Stimulated activated CD8-positive, alpha-beta memory T cell treated with anti-CD3 and anti-CD28 coated beads, Interleukin-2, amount 100 ng/mL, for 48 hours (primary cell): ENCODE data around the gene CYP4A22.
"Not testable (repeated sequence)": the region's sequence is repeated elsewhere in the genome, so short reads cannot be mapped to it uniquely, and the experiment has no call there.

Source experiments
- DNase-seq, 2 donors: peaks; one replicate each; pipeline ENCODE4 v3.0.0-alpha.2; 2020; ENCODE audit warnings: low read depth in 2 of 2

The CYP4A22 gene

GRCh38 chr1:47184822-47185677 lies 47.8 kb downstream of the CYP4A22 start:
- DNase-seq, result no peak

- no peak for DNase-seq
These were observed 49.3 kb downstream of the CYP4A22 start for GRCh38 chr1:47186267-47187185.

- no peak for DNase-seq
These were observed 50.1 kb downstream of the CYP4A22 start for GRCh38 chr1:47187231-47187925.

DNA sequence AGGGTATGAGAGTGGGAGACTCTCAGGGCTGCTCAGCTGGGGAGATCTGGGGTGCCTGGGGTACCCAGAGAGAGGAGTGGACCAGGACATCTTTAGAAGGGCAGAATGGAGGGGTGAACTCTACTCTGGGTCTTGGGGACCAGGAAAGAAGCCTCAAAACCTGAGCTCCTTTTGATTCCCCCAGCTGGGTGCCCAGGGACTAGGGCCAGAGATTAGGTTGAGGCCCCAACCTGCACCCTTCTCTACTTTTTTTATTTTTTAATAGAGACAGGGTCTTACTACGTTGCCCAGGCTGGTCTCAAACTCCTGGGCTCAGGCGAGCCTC lies 50.6 kb downstream of the CYP4A22 start:
- DNase-seq, result no peak

- no peak for DNase-seq
These were observed 51.8 kb downstream of the CYP4A22 start for GRCh38 chr1:47188791-47189785.

- no peak for DNase-seq
These were observed 52.7 kb downstream of the CYP4A22 start, which contains the start of gene PDZK1IP1 for GRCh38 chr1:47189844-47190508. Gene PDZK1IP1 (minus strand): TSS chr1:47190036. CDS start chr1:47189932, 104 bp downstream.

GRCh38 chr1:47190509-47190855 lies 53.2 kb downstream of the CYP4A22 start:
- no peak for DNase-seq

DNA sequence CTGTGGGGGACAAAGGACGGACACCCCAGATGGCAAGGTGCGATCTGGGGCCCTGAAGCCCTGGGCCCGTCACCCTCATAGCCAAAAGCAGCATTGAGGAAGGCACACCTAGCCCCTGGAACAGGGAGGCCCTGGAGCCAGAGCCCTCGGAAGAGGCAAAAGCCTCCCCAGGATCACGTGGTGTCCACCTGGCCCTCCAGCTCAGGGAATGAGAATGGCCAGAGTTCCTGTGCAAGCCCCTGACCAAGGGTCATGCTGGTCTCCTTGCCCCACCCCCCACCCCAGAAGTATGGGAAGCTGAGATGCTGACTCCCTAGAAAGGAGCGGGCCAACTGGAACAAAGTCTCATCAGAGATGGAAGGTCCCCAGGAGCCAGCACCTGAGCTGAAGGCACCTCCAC lies 53.6 kb downstream of the CYP4A22 start:
- no peak for DNase-seq

- no peak for DNase-seq
These were observed 54.8 kb downstream of the CYP4A22 start for GRCh38 chr1:47191940-47192457.

DNA sequence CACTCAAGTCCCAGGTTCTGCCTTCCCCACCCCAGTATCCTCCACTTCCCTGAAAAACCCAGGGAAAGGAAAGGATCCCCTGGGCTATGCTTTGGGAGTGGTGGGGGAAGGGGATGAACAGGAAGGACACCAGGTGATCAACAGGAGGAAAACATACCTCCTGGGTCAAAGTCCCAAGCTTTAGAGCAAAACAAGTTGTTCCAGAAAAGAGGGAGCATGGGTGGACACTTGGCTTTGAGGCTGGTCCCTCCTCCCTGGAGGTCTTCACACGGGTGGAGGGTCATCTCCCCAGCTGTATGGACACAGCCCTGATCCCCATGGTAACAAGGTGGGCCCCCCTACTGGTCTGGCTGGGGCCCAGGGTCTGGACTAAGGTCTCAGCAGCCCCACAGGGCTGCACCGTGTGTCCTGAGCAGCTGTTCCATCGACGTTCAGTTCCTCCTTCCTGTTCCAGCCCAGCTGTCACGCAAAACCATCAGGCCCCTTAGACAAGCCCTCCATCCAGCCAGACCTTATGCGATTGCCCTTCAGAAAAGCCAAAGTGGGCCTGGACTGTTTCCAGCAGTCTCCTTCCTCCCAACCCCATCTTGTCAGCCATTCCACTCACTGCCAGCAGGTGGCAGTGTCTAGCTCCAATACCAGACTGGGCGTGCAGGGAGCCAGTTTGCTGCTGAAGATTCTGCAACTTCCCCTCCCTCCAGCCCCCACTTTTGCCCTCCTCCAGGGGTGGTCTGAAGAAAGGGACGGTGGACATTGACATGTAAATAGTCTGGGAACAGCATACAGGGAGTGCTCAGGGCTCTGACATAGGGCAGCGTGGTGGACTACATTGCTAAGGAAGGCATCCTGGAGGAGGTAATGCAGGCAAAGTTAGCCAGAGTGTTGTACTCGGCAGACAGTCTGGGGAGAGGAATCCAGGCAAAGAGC lies 55.5 kb downstream of the CYP4A22 start:
- DNase-seq, result peak; percentile 28 to 60

DNA sequence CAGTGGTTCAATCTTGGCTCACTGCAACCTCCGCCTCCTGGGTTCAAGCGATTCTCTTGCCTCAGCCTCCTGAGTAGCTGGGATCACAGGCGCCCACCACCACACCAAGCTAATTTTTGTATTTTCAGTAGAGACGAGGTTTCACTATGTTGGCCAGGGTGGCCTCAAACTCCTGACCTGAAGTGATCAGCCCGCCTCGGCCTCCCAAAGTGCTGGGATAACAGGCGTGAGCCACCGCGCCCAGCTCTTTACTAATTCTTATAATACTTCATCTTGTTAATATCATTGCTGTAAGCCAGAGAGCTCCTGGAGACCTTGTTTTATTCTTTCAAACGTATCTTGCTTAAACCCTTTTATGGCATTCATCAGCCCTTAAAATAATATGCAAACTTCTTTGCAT lies 56.3 kb downstream of the CYP4A22 start:
- not testable (repeated sequence) for DNase-seq

- no peak for DNase-seq
These were observed 57.1 kb downstream of the CYP4A22 start for GRCh38 chr1:47194311-47194710.

GRCh38 chr1:47195981-47196380 lies 58.7 kb downstream of the CYP4A22 start:
- DNase-seq, result not testable (repeated sequence)

GRCh38 chr1:47196622-47197021 lies 59.4 kb downstream of the CYP4A22 start:
- DNase-seq, result no peak

GRCh38 chr1:47198214-47198613 lies 61.0 kb downstream of the CYP4A22 start:
- DNase-seq, result no peak
